OCI-LY7 (cell line): ENCODE measurements around the gene CCDC159.

ENCODE experiments used
- CTCF ChIP-seq: fragments of 200-600 bp; sonication (generic); conservative IDR thresholded peaks from 2 replicates; pipeline ENCODE4 v1.5.1; 2014; ENCODE audit warnings: mild to moderate bottlenecking, antibody characterized with exemption, low read length, moderate library complexity, mixed read lengths
- EZH2phosphoT487 ChIP-seq: fragments of 200-600 bp; sonication (generic); IDR thresholded peaks from 2 replicates; pipeline ENCODE4 v1.6.1; 2018; ENCODE audit warnings: low read depth, borderline replicate concordance, mild to moderate bottlenecking, mixed run types, antibody characterized with exemption, low read length, moderate library complexity, mixed read lengths

- TF ChIP-seq CTCF (no peak), EZH2phosphoT487 (no peak)
Measured at GRCh38 chr19:11300811-11301120, 45.6 kb upstream of the CCDC159 start.
